ENCODE data around the gene CYP20A1.
"Not testable (repeated sequence)": the region's sequence is repeated elsewhere in the genome, so short reads cannot be mapped to it uniquely, and the experiment has no call there.

The CYP20A1 gene

GRCh38 chr2:203238704-203239526 is at the start of gene CYP20A1:
Gene CYP20A1, plus strand, starts transcription at chr2:203239018. Its CDS starts 45 bp downstream, at chr2:203239063.
- peak; percentile 98 for DNase-seq

- DNase-seq, result not testable (repeated sequence)
These were observed 48.3 kb upstream of the CYP20A1 start for GRCh38 chr2:203190547-203190946.

GRCh38 chr2:203191026-203191425 is 47.8 kb upstream of the CYP20A1 start:
- not testable (repeated sequence) for DNase-seq

- DNase-seq, result no peak
These were observed 46.9 kb upstream of the CYP20A1 start for GRCh38 chr2:203191961-203192360.

GRCh38 chr2:203195331-203196036 is 43.3 kb upstream of the CYP20A1 start:
- no peak for DNase-seq

- no peak for DNase-seq
These were observed 38.0 kb upstream of the CYP20A1 start for GRCh38 chr2:203200866-203201265.

- no peak for DNase-seq
These were observed 37.4 kb upstream of the CYP20A1 start for GRCh38 chr2:203201426-203201825.

- no peak for DNase-seq
These were observed 29.3 kb upstream of the CYP20A1 start for GRCh38 chr2:203209538-203209937.

GRCh38 chr2:203225423-203226039 is 13.3 kb upstream of the CYP20A1 start:
- peak; percentile 33 for DNase-seq

- not testable (repeated sequence) for DNase-seq
These were observed 9.1 kb upstream of the CYP20A1 start for GRCh38 chr2:203229674-203230073.

GRCh38 chr2:203237346-203238238 is 1.2 kb upstream of the CYP20A1 start:
- DNase-seq, result no peak

- DNase-seq, result no peak
These were observed 520 bp upstream of the CYP20A1 start for GRCh38 chr2:203238292-203238703.

GRCh38 chr2:203240491-203240890 is 1.7 kb downstream of the CYP20A1 start:
- no peak for DNase-seq

GRCh38 chr2:203242518-203242917 is 3.7 kb downstream of the CYP20A1 start:
- no peak for DNase-seq

GRCh38 chr2:203246646-203247045 is 7.8 kb downstream of the CYP20A1 start:
- no peak for DNase-seq

GRCh38 chr2:203252818-203253217 is 14.0 kb downstream of the CYP20A1 start:
- no peak for DNase-seq

- not testable (repeated sequence) for DNase-seq
These were observed 14.7 kb downstream of the CYP20A1 start for GRCh38 chr2:203253422-203254095.

GRCh38 chr2:203261326-203262159 is 22.7 kb downstream of the CYP20A1 start:
- DNase-seq, result no peak

GRCh38 chr2:203279288-203279687 is 40.5 kb downstream of the CYP20A1 start:
- DNase-seq, result no peak

GRCh38 chr2:203280428-203281064 is 41.7 kb downstream of the CYP20A1 start:
- no peak for DNase-seq

Data from stimulated activated CD4-positive, alpha-beta T cell treated with anti-CD3 and anti-CD28 coated beads, Interleukin-4, amount 100 ng/mL, for 1 hour (primary cell).